Adipose tissue (tissue), 3 donors: ENCODE results near the gene HORMAD2. TPM values are rescaled to one million over a fixed set of nuclear protein-coding genes. Genes with fewer than 3 reads are reported as not detected.

Experiments
- H3K27ac ChIP-seq: one replicate; pipeline ENCODE4 v1.5.1; 2013; ENCODE audit warnings: low read depth, low read length
- WGBS, 3 donors: extraction: QIAGEN DNeasy Blood & Tissue Kit; methylation state at CpG; one replicate each; pipeline ENCODE4 v1.1.7; 2013; 5-methylcytosine and 5-hydroxymethylcytosine counted together
- polyA plus RNA-seq, 3 donors: library from polyadenylated mRNA; stranded (reverse); fragments of 200-250 nt; gene quantifications; one replicate each; pipeline ENCODE4 v1.2.3, GENCODE V29; 2013
- donor health status: healthy with polysubstance abuse.
- donor health status: Bipolar disorder and iron deficiency.
- donor health status: healthy.

The HORMAD2 gene
- polyA plus RNA-seq, 3 donors = 0.03 to 0.22 TPM; not detected in 1

- no peak overlapping the region for H3K27ac ChIP-seq
These were observed 60.1 kb downstream of the HORMAD2 start for GRCh38 chr22:30140414-30140813.

- H3K27ac ChIP-seq = no peak overlapping the region
- WGBS, 3 donors = 68 to 87% (median 70%) methylated on average over 2 of the region's 2 CpGs
These were observed 63.0 kb downstream of the HORMAD2 start for GRCh38 chr22:30143265-30143664.

GRCh38 chr22:30144391-30144790 lies 64.1 kb downstream of the HORMAD2 start:
- H3K27ac ChIP-seq = no peak overlapping the region
- WGBS, 3 donors = 72 to 82% (median 81%) methylated on average over 5 of the region's 5 CpGs

- H3K27ac ChIP-seq = no peak overlapping the region
- WGBS, 3 donors = 48 to 73% (median 55%) methylated on average over 1 of the region's 1 CpG
These were observed 69.9 kb downstream of the HORMAD2 start for GRCh38 chr22:30150212-30150611.

- no peak overlapping the region for H3K27ac ChIP-seq
- WGBS, 3 donors = 50 to 57% methylated on average over 1 of the region's 1 CpG; no CpG with 5 or more reads in 1 of the 3 donors
These were observed 78.0 kb downstream of the HORMAD2 start for GRCh38 chr22:30158277-30158676.

- no peak overlapping the region for H3K27ac ChIP-seq
- 91 to 94% (median 92%) methylated on average over 11 of the region's 11 CpGs for WGBS, 3 donors
These were observed 78.7 kb downstream of the HORMAD2 start for GRCh38 chr22:30158744-30159500.

- 35 to 56% (median 49%) methylated on average over 2 of the region's 2 CpGs for WGBS, 3 donors
- no peak overlapping the region for H3K27ac ChIP-seq
These were observed 79.5 kb downstream of the HORMAD2 start for GRCh38 chr22:30159561-30160353.

- H3K27ac ChIP-seq = no peak overlapping the region
These were observed 80.8 kb downstream of the HORMAD2 start for GRCh38 chr22:30161051-30161469.

- H3K27ac ChIP-seq = no peak overlapping the region
- 77 to 88% (median 88%) methylated on average over 2 of the region's 2 CpGs for WGBS, 3 donors
These were observed 87.0 kb downstream of the HORMAD2 start for GRCh38 chr22:30167296-30167695.

- WGBS, 3 donors = 50 to 84% (median 76%) methylated on average over 1 of the region's 1 CpG
These were observed 87.5 kb downstream of the HORMAD2 start for GRCh38 chr22:30167734-30168133.

GRCh38 chr22:30169002-30169401 lies 88.7 kb downstream of the HORMAD2 start:
- 32 to 50% (median 45%) methylated on average over 1 of the region's 1 CpG for WGBS, 3 donors
- no peak overlapping the region for H3K27ac ChIP-seq

More at GRCh38 chr22:30167734-30168133, 87.5 kb downstream of the HORMAD2 start:
- H3K27ac ChIP-seq = no peak overlapping the region

- no peak overlapping the region for H3K27ac ChIP-seq
- 38 to 56% (median 40%) methylated on average over 2 of the region's 2 CpGs for WGBS, 3 donors
These were observed 89.9 kb downstream of the HORMAD2 start for GRCh38 chr22:30170129-30170528.

- 70 to 90% (median 88%) methylated on average over 3 of the region's 3 CpGs for WGBS, 3 donors
- H3K27ac ChIP-seq = no peak overlapping the region
These were observed 90.7 kb downstream of the HORMAD2 start for GRCh38 chr22:30171008-30171407.

GRCh38 chr22:30175690-30176288 lies 95.5 kb downstream of the HORMAD2 start:
- WGBS, 3 donors = 62 to 83% (median 79%) methylated on average over 1 of the region's 1 CpG
- H3K27ac ChIP-seq = no peak overlapping the region

- 92 to 98% (median 94%) methylated on average over 3 of the region's 3 CpGs for WGBS, 3 donors
- H3K27ac ChIP-seq = no peak overlapping the region
These were observed 96.2 kb downstream of the HORMAD2 start for GRCh38 chr22:30176431-30176830.

GRCh38 chr22:30178181-30179126 lies 98.2 kb downstream of the HORMAD2 start:
- no peak overlapping the region for H3K27ac ChIP-seq
- WGBS, 3 donors = 65 to 67% (median 65%) methylated on average over 3 of the region's 3 CpGs

GRCh38 chr22:30180616-30181015 lies 100.4 kb downstream of the HORMAD2 start:
- 80 to 91% (median 87%) methylated on average over 3 of the region's 3 CpGs for WGBS, 3 donors
- no peak overlapping the region for H3K27ac ChIP-seq
